COLO668 (cell line): ENCODE measurements around the gene DROSHA.
"Not testable (repeated sequence)": the region's sequence is repeated elsewhere in the genome, so short reads cannot be mapped to it uniquely, and the experiment has no call there.

Experiments used
- DNase-seq: peaks from one replicate; lab custom pipeline; 2025; ENCODE audit not compliant: unreplicated experiment; lab: John Stamatoyannopoulos, UW

DROSHA gene

DNA sequence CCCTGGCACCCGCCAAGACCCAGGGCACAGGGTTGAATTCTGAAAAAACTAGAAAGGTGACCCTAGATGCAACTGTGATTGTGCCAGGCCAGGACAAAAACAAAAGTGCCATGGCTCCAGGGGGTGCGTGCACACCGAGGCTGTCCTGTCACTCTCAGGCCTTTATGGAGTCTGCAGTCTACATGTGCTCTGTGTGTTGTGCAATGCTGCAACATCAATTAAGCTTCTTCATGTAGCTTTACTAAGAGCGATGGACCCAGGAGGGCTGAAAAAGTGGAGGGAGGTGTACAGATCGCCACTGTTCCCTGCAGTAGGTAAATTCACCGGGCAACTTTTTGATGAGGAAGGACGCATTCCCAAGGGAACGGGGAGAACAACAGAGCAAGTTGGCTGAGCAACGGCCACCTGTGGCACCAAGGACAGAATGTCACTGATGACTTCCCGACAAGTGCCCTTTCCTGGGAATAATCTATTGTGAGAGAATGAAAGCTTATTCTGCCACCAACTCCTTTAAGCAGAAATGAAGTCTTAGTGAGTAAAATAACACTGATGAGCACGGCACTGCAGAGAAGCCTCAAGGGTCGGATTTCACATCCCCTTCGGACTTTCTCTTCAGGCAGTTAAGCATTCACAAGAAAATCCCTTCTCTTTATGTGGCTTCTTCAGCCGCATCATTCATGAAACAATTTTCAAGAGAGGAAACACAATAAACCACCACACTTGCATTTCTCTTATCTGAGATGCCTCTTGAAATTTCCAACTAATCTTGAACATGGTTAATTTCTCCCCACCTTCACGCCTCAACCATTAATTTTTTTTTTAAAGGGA, 149.6 kb downstream of the DROSHA start:
- no peak for DNase-seq

DNA sequence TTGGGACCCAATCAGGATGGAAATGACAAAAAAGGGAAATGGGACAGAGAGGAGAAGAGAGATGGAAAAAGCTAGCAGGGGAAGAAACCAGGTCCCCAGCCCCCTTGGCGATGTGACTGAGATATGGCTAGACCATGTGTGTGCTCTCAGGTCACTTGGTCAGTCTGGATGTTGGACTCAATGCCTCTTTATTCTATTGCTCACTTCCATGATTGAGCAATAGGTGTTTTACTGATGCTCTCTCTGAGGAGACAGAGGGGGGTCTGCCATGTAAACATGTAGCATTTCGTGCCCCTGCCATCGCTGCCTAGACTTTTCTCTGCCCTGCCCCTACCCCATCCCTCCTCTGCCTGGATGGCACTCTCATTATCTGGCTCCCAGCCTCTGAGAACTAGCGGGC, 150.6 kb downstream of the DROSHA start:
- no peak for DNase-seq

DNA sequence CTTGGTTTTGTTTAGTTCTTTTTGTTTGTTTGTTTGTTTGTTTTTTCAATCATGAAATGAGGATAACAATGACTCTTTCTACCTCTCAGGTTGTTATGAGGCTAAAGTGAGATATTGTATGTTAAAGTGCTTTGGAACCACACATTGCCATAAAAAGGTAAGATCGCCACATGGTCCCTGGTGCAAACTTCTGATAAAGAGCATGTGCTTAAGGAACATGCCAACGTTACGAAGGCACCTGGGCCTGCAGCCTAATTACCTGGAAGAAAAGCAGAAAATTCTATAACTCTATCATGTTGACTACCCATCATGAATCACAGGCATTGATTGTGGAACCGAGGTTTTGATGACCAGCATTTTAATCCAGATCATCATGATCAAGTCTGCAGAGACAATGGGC, 151.8 kb downstream of the DROSHA start:
- DNase-seq, result no peak

GRCh38 chr5:31378838-31379237, 153.1 kb downstream of the DROSHA start:
- no peak for DNase-seq

- DNase-seq, result no peak
Measured at GRCh38 chr5:31378136-31378535, 153.8 kb downstream of the DROSHA start.

DNA sequence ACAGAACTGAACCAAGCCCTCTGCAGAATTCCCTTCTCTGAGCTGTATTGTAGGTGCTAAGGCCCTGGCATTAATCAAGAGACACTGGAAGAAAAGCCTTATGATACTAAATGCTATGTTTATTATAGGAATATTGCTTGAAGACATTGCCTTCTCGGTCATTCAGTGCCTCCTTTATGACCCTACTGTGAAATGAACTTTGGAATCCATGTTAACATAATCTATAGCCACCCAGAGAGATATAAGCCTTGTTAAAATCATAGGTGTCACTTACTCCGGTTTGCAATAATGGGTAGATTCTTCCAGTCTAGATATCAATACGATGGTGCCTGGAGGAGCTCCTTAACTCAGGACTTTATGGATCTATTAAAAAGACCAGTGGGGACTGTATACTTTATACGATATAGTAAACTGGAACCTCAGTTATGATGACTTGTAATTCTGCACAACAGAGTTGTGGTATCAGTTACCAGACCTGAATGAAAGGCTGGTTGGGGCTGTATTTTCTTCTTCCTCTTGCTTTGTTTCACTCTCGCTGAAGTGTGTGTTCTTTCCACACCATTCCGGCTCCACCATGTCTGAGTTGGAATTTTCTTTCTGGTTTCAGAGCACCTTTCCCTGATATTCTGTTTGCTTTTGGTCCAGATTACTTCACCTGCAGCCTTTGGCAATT, 154.5 kb downstream of the DROSHA start:
- no peak for DNase-seq

DNA sequence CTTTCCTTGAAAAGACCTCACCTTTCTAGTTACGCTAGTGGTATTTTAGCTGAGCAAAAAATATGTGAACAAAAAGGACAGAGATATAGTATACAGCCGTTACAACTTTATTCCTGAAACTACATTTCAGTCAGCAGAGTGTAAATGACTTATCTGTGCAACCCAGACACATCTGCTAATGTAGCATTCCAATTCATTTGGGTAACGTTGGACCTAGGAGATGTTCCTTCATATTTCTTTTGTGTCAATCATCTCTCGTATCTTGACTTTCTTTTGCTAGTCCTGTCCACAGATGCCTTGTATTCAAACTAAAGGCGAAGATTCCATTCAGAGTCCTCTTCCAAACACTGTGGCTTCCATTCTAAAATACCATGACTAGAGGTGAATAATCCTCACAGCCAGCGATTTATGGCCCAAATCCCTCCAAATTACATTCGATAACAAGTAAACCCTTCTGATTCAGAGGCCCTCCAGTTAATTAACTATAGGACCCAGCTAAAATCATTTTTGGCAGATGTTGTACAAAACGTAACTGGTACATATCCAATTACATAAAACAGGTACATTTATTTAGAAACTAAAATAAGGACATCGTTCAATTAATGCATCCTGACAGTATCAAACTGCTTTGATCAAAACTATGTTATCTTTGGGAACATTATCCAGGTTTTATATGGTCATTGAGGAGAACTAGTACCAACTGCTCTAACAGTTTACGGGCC, 155.7 kb downstream of the DROSHA start:
- no peak for DNase-seq

GRCh38 chr5:31372124-31372523, 159.8 kb downstream of the DROSHA start:
- DNase-seq, result no peak

GRCh38 chr5:31366941-31367340, 165.0 kb downstream of the DROSHA start:
- DNase-seq, result no peak

- no peak for DNase-seq
Measured at GRCh38 chr5:31365776-31366175, 166.1 kb downstream of the DROSHA start.

DNA sequence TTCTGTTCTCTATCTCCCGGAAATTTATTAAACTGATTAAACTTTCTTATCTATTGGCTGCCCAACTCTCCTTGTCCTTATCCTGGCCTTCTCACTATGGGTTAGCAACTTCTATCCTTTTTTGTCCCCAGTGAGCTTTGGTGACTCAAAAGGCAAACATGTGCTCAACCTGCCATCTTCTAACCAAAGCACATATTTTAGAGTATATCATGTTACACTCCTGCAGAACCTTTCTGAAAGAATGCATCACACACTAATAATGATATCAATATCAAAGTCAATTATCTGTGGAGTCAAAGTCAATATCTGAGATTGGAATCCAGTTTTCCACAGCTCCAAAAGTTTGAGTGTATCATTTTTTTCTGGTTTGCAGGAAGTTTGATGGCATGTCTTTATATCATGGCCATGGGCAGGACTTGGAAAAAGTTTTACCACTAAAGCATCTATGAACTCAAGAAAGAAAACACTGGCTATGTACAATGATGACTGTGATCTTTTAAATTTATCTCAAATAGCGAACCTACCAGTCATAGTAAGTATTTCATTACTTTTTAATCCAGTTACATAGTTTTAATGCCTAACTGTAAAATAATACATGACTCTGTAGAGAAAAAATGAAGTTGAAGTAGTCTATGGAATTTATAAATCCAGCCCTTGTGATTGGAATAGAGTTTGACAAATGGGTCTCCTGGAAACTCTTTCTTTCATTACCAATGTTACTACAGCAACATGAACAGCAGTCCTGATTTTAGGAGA, 166.8 kb downstream of the DROSHA start:
- no peak for DNase-seq

GRCh38 chr5:31362931-31363568, 168.8 kb downstream of the DROSHA start:
- DNase-seq, result no peak

DNA sequence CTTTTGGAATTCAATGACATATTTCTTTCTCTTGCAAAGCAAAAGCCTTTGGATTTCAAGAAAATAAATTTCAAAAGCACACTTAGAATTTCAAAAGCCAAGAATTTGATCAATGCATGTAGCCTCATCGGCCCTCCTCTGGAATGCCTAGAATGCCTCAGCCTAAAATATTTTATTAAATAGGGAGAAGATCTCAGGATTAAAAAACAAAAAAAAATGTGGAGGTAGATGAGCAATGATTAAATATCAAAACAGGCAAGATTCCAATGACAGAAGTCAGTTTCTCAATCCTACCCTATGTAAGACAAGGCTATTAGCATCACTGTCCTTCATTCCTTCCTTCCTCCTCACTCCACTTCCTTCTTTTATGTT, 169.4 kb downstream of the DROSHA start:
- DNase-seq, result no peak

DNA sequence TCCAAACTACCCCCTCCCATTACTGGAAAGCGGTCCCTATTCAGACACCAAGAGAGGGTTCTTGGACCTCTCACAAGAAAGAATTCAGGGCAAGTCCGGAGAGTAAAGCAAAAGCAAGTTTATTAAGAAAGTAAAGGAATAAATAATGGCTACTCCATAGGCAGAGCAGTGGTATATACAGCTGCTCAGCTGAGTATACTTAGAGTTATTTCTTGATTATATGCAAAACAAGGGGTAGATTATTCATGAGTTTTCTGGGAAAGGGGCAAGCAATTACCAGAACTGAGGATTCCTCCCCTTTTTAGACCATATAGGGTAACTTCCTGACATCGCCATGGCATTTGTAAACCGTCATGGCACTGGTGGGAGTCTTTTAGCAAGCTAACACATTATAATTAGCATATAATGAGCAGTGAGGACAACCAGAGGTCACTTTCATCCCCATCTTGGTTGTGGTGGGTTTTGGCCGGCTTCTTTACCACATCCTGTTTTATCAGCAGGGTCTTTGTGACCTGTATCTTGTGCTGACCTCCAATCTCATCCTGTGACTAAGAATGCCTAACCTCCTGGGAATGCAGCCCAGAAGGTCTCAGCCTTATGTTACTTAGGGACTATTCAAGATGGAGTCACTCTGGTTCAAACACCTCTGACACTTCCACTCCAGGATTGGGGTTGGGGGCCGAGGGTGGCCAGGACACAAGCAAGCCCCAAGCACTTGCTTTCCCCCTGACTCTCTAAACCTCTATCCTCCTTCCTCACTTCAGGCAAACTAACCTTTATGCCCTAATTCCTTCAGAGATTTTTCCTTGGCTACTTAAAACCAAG, 170.0 kb downstream of the DROSHA start:
- not testable (repeated sequence) for DNase-seq

GRCh38 chr5:31361234-31361633, 170.7 kb downstream of the DROSHA start:
- no peak for DNase-seq

DNA sequence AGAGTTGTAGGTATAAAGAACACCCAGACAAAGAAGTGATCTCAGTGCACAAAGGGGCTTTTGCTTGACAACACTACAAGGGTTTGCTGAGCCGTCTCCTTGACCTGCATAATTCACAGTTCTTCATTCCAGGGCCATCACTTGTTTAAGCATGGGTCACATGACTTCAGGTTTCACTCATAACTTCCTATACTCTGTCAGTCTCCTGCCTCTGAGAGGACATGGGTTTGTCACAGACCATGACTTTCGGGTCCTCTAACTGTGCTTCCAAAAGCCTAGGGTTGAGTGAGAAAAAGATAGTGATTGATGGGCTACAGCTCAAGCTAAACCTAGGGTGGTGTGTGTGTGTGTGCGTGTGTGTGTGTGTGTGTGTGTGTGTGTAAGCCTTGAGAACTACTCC, 172.1 kb downstream of the DROSHA start:
- no peak for DNase-seq

DNA sequence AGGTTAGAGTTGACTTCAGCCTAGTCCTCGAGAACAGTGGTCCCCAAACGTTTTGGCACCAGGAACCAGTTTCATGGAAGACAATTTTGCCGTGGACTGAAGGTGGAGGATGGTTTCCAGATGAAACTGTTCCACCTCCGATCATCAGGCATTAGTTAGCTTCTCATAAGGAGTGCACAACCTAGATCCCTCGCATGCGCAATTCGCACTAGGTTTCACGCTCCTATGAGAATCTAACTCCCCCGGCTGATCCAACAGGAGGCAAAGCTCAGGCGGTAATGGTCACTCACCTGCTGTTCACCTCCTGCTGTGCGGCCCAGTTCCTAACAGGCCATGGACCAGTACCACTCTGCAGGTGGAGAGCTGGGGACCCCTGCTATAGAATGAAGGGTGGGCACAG, 174.9 kb downstream of the DROSHA start:
- no peak for DNase-seq

- no peak for DNase-seq
Measured at GRCh38 chr5:31355337-31355736, 176.6 kb downstream of the DROSHA start.
